Measurements from ENCODE around the gene TST.

Gene TST

DNA sequence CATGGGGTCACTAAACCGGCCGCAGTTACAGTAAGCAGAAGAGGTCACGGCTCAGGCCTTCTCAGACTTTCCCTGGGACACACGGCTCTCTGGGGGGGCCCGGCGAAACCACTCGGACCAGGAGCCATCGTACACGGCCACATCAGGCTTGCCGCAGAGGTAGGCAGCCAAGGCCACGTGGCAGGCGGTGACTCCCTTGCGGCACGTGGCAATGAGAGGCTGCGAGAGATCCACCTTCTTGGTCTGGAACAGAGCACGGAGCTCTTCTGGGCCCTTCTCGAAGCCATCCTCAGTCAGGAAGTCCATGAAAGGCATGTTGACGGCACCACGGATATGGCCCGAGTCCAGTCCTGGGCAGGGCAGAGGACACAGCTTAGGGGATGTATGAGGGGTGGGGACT is 8.3 kb downstream of the TST start:
- Histone ChIP-seq H3K4me1 (ENCODE audit: low read length) (no peaks in the 10 kb centered on the region), H3F3A (ENCODE audit: insufficient read depth, low read length) (no peaks in the 10 kb centered on the region), H3K9me2 (replicated peaks; ENCODE audit: insufficient read depth, low read length) (no peaks in the 10 kb centered on the region), H2AFZ (ENCODE audit: low read length) (no peak overlapping the region), H3K27me3 (replicated peaks; ENCODE audit: insufficient read depth, low read length) (peaks cover 8% of the 10 kb centered on the region), H3K36me3 (replicated peaks; ENCODE audit: insufficient read depth, low read length) (no peaks in the 10 kb centered on the region), H3K79me2 (ENCODE audit: low read length) (no peaks in the 10 kb centered on the region), H3K27ac (ENCODE audit: low read length) (no peak overlapping the region), H3K9ac (ENCODE audit: low read length) (no peak overlapping the region), H3K9me3 (replicated peaks; ENCODE audit: insufficient read depth, low read length) (no peaks in the 10 kb centered on the region), H3K4me3 (ENCODE audit: low read length) (no peak overlapping the region), H3K4me2 (ENCODE audit: low read depth, low read length) (no peak overlapping the region), H4K20me1 (ENCODE audit: insufficient read depth, low read length) (no peaks in the 10 kb centered on the region)
- TF ChIP-seq, protein P1, sequence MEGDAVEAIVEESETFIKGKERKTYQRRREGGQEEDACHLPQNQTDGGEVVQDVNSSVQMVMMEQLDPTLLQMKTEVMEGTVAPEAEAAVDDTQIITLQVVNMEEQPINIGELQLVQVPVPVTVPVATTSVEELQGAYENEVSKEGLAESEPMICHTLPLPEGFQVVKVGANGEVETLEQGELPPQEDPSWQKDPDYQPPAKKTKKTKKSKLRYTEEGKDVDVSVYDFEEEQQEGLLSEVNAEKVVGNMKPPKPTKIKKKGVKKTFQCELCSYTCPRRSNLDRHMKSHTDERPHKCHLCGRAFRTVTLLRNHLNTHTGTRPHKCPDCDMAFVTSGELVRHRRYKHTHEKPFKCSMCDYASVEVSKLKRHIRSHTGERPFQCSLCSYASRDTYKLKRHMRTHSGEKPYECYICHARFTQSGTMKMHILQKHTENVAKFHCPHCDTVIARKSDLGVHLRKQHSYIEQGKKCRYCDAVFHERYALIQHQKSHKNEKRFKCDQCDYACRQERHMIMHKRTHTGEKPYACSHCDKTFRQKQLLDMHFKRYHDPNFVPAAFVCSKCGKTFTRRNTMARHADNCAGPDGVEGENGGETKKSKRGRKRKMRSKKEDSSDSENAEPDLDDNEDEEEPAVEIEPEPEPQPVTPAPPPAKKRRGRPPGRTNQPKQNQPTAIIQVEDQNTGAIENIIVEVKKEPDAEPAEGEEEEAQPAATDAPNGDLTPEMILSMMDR (IDR thresholded peaks at IDR 0.05; ENCODE audit: low read length), result no peak
- TF ChIP-seq EZH2 (optimal IDR thresholded peaks at IDR 0.05; ENCODE audit: low read depth, low read length) (no peak), EZH2phosphoT487 (IDR thresholded peaks at IDR 0.05; ENCODE audit: low read length) (no peak)
- no peak for DNase-seq

GRCh38 chr22:37010174-37010573 is 9.1 kb downstream of the TST start:
- Histone ChIP-seq H3K9me2 (replicated peaks; ENCODE audit: insufficient read depth, low read length) (no peaks in the 10 kb centered on the region), H3K36me3 (replicated peaks; ENCODE audit: insufficient read depth, low read length) (no peaks in the 10 kb centered on the region), H2AFZ (ENCODE audit: low read length) (no peak overlapping the region), H4K20me1 (ENCODE audit: insufficient read depth, low read length) (no peaks in the 10 kb centered on the region), H3K9ac (ENCODE audit: low read length) (no peak overlapping the region), H3K4me2 (ENCODE audit: low read depth, low read length) (no peak overlapping the region), H3K9me3 (replicated peaks; ENCODE audit: insufficient read depth, low read length) (no peaks in the 10 kb centered on the region), H3K79me2 (ENCODE audit: low read length) (no peaks in the 10 kb centered on the region), H3K27me3 (replicated peaks; ENCODE audit: insufficient read depth, low read length) (peaks cover 16% of the 10 kb centered on the region), H3K4me3 (ENCODE audit: low read length) (no peak overlapping the region), H3K4me1 (ENCODE audit: low read length) (no peaks in the 10 kb centered on the region), H3K27ac (ENCODE audit: low read length) (no peak overlapping the region), H3F3A (ENCODE audit: insufficient read depth, low read length) (no peaks in the 10 kb centered on the region)
- TF ChIP-seq EZH2phosphoT487 (IDR thresholded peaks at IDR 0.05; ENCODE audit: low read length), result no peak
- TF ChIP-seq, protein P1 (IDR thresholded peaks at IDR 0.05; ENCODE audit: low read length), result no peak
- TF ChIP-seq EZH2 (optimal IDR thresholded peaks at IDR 0.05; ENCODE audit: low read depth, low read length), result no peak
- DNase-seq, result no peak

GRCh38 chr22:37009490-37009889 is 9.8 kb downstream of the TST start:
- no peak for DNase-seq
- Histone ChIP-seq H3K4me3 (ENCODE audit: low read length) (no peak overlapping the region), H2AFZ (ENCODE audit: low read length) (no peak overlapping the region), H3K79me2 (ENCODE audit: low read length) (no peaks in the 10 kb centered on the region), H3K4me1 (ENCODE audit: low read length) (no peaks in the 10 kb centered on the region), H3K27ac (ENCODE audit: low read length) (no peak overlapping the region), H3K9me3 (replicated peaks; ENCODE audit: insufficient read depth, low read length) (no peaks in the 10 kb centered on the region), H3K36me3 (replicated peaks; ENCODE audit: insufficient read depth, low read length) (no peaks in the 10 kb centered on the region), H3K9me2 (replicated peaks; ENCODE audit: insufficient read depth, low read length) (no peaks in the 10 kb centered on the region), H3K4me2 (ENCODE audit: low read depth, low read length) (no peak overlapping the region), H3K27me3 (replicated peaks; ENCODE audit: insufficient read depth, low read length) (peaks cover 19% of the 10 kb centered on the region), H3K9ac (ENCODE audit: low read length) (no peak overlapping the region), H4K20me1 (ENCODE audit: insufficient read depth, low read length) (no peaks in the 10 kb centered on the region), H3F3A (ENCODE audit: insufficient read depth, low read length) (no peaks in the 10 kb centered on the region)
- no peak for TF ChIP-seq EZH2phosphoT487 (IDR thresholded peaks at IDR 0.05; ENCODE audit: low read length)
- TF ChIP-seq EZH2 (optimal IDR thresholded peaks at IDR 0.05; ENCODE audit: low read depth, low read length), result no peak
- TF ChIP-seq, protein P1 (IDR thresholded peaks at IDR 0.05; ENCODE audit: low read length), result no peak
